ENCODE measurements around the gene LTK. TPM values are rescaled to one million over a fixed set of nuclear protein-coding genes. Genes with fewer than 3 reads are reported as not detected.

LTK gene
- total RNA-seq, 1 experiment from 2014 or later, result 9.2 TPM

- no TSS peak for BruUV-seq (replicated peaks)
- ChIA-PET RAD21 (ENCODE audit: low non-redundant PET in 1 of 2, low total read pairs in 2 of 2, uncharacterized antibody in 2 of 2, unreplicated experiment in 2 of 2) (no interaction called here), POLR2A (no interaction called here), CTCF (no interaction called here)
- Histone ChIP-seq H2AFZ (ENCODE audit: low read depth, low read length, poor library complexity, severe bottlenecking) (no peak overlapping the region), H3K4me2 (ENCODE audit: low read length) (no peak overlapping the region), H3K79me2 (ENCODE audit: insufficient read depth, low read length) (no peaks in the 10 kb centered on the region), H3K36me3 (ENCODE audit: control insufficient read depth in 1 of 2, insufficient read depth in 2 of 2, low read length in 2 of 2) (peaks cover 15 to 28% of the 10 kb centered on the region in 2 experiments; a peak in 2 of 4 replicates), H3K9me2 (ENCODE audit: insufficient read depth) (no peaks in the 10 kb centered on the region), H3K4me1 (ENCODE audit: control insufficient read depth in 1 of 2, insufficient read depth in 2 of 2, low read length in 2 of 2) (peaks cover 0 to 15% of the 10 kb centered on the region in 2 experiments; a peak in 1 of 4 replicates), H4K20me1 (ENCODE audit: insufficient read depth) (no peaks in the 10 kb centered on the region), H3K9me3 (ENCODE audit: control insufficient read depth in 1 of 2, insufficient read depth in 1 of 2, low read depth in 1 of 2, low read length in 2 of 2) (no peaks in the 10 kb centered on the region), H3K27me3 (ENCODE audit: insufficient read depth, low read length) (no peaks in the 10 kb centered on the region), H3K4me3 (replicated peaks in 1 of 2; ENCODE audit: low read depth in 1 of 2, low read length in 2 of 2) (no peak overlapping the region), H3K27ac (ENCODE audit: low read depth, low read length) (no peak overlapping the region), H3K9ac (ENCODE audit: low read length) (no peak overlapping the region)
- intact Hi-C loops (cut with micrococcal nuclease), result no loop called here
- TF ChIP-seq SIN3A (IDR thresholded peaks at IDR 0.05; ENCODE audit: low read depth), result no peak
- TF ChIP-seq ZNF274 (IDR thresholded peaks at IDR 0.05; ENCODE audit: low read depth, low read length), result no peak
- TF ChIP-seq REST (IDR thresholded peaks at IDR 0.05; ENCODE audit: low read depth), result no peak
- TF ChIP-seq ATF3 (IDR thresholded peaks at IDR 0.05), result no peak
- no peak for TF ChIP-seq EZH2 (IDR thresholded peaks at IDR 0.05)
- ATAC-seq (no peak), DNase-seq (ENCODE audit: low read depth, low spot score) (no peak)
These were observed 30.5 kb downstream of the LTK start for GRCh38 chr15:41483115-41483514.

Measured in HCT116 (cell line).